ENCODE measurements around the gene SETDB2.

Gene SETDB2

GRCh38 chr13:49533011-49533410, 88.9 kb downstream of the SETDB2 start:
- TF ChIP-seq TAF1 (IDR thresholded peaks at IDR 0.05; ENCODE audit: low read depth) (no peak), EGR1 (IDR thresholded peaks at IDR 0.05) (no peak), MAX (IDR thresholded peaks at IDR 0.05) (no peak), TCF12 (IDR thresholded peaks at IDR 0.05; ENCODE audit: low read depth) (no peak), REST (IDR thresholded peaks at IDR 0.05; ENCODE audit: low read depth) (no peak), YY1 (IDR thresholded peaks at IDR 0.05; ENCODE audit: low read depth) (no peak), CEBPB (IDR thresholded peaks at IDR 0.05) (no peak), EP300 (IDR thresholded peaks at IDR 0.05; ENCODE audit: borderline replicate concordance) (no peak), ZBTB7A (IDR thresholded peaks at IDR 0.05; ENCODE audit: low read depth) (no peak), FOXM1 (IDR thresholded peaks at IDR 0.05; ENCODE audit: borderline replicate concordance, low read depth) (no peak), TEAD4 (IDR thresholded peaks at IDR 0.05) (no peak)

- TF ChIP-seq CREB1 (IDR thresholded peaks at IDR 0.05; ENCODE audit: low read depth) (no peak), REST (IDR thresholded peaks at IDR 0.05; ENCODE audit: low read depth) (no peak), ZBTB7A (IDR thresholded peaks at IDR 0.05; ENCODE audit: low read depth) (no peak), CEBPB (IDR thresholded peaks at IDR 0.05) (no peak), USF1 (IDR thresholded peaks at IDR 0.05) (no peak), EP300 (IDR thresholded peaks at IDR 0.05; ENCODE audit: borderline replicate concordance) (no peak), YY1 (IDR thresholded peaks at IDR 0.05; ENCODE audit: low read depth) (no peak), TEAD4 (IDR thresholded peaks at IDR 0.05) (no peak), MAX (IDR thresholded peaks at IDR 0.05) (no peak), TCF12 (IDR thresholded peaks at IDR 0.05; ENCODE audit: low read depth) (no peak), NFIC (IDR thresholded peaks at IDR 0.05) (no peak), TAF1 (IDR thresholded peaks at IDR 0.05; ENCODE audit: low read depth) (no peak), RAD21 (IDR thresholded peaks at IDR 0.05; ENCODE audit: low read depth) (no peak), FOXM1 (IDR thresholded peaks at IDR 0.05; ENCODE audit: borderline replicate concordance, low read depth) (no peak), EGR1 (IDR thresholded peaks at IDR 0.05) (no peak)
Observed at GRCh38 chr13:49533591-49534269, 89.7 kb downstream of the SETDB2 start.

GRCh38 chr13:49536144-49536873, 92.2 kb downstream of the SETDB2 start:
- TF ChIP-seq EP300 (IDR thresholded peaks at IDR 0.05; ENCODE audit: borderline replicate concordance): no peak
- no peak for TF ChIP-seq RAD21 (IDR thresholded peaks at IDR 0.05; ENCODE audit: low read depth)
- TF ChIP-seq TCF12 (IDR thresholded peaks at IDR 0.05; ENCODE audit: low read depth): no peak
- no peak for TF ChIP-seq ZBTB7A (IDR thresholded peaks at IDR 0.05; ENCODE audit: low read depth)
- no peak for TF ChIP-seq TEAD4 (IDR thresholded peaks at IDR 0.05)
- no peak for TF ChIP-seq USF1 (IDR thresholded peaks at IDR 0.05)
- no peak for TF ChIP-seq TAF1 (IDR thresholded peaks at IDR 0.05; ENCODE audit: low read depth)

GRCh38 chr13:49538404-49538803, 94.3 kb downstream of the SETDB2 start:
- TF ChIP-seq CREB1 (IDR thresholded peaks at IDR 0.05; ENCODE audit: low read depth): no peak
- no peak for TF ChIP-seq EP300 (IDR thresholded peaks at IDR 0.05; ENCODE audit: borderline replicate concordance)
- no peak for TF ChIP-seq REST (IDR thresholded peaks at IDR 0.05; ENCODE audit: low read depth)
- TF ChIP-seq ZBTB7A (IDR thresholded peaks at IDR 0.05; ENCODE audit: low read depth): no peak
- no peak for TF ChIP-seq NFIC (IDR thresholded peaks at IDR 0.05)
- TF ChIP-seq TAF1 (IDR thresholded peaks at IDR 0.05; ENCODE audit: low read depth): no peak
- TF ChIP-seq YY1 (IDR thresholded peaks at IDR 0.05; ENCODE audit: low read depth): no peak
- no peak for TF ChIP-seq TEAD4 (IDR thresholded peaks at IDR 0.05)
- no peak for TF ChIP-seq CEBPB (IDR thresholded peaks at IDR 0.05)
- no peak for TF ChIP-seq EGR1 (IDR thresholded peaks at IDR 0.05)
- TF ChIP-seq MAX (IDR thresholded peaks at IDR 0.05): no peak

Data from Ishikawa (cell line).